Activated T-cell treated with anti-CD3 and anti-CD28 coated beads for 24 hours (primary cell): ENCODE data around the gene ECE1.
"Not testable (repeated sequence)": the region's sequence is repeated elsewhere in the genome, so short reads cannot be mapped to it uniquely, and the experiment has no call there.

Experiments
- DNase-seq: peaks from one replicate; pipeline ENCODE4 v3.0.0-alpha.2; 2020; ENCODE audit warnings: low read depth

The ECE1 gene

GRCh38 chr1:21249940-21250493 is 40.2 kb downstream of the ECE1 start:
- no peak for DNase-seq

DNA sequence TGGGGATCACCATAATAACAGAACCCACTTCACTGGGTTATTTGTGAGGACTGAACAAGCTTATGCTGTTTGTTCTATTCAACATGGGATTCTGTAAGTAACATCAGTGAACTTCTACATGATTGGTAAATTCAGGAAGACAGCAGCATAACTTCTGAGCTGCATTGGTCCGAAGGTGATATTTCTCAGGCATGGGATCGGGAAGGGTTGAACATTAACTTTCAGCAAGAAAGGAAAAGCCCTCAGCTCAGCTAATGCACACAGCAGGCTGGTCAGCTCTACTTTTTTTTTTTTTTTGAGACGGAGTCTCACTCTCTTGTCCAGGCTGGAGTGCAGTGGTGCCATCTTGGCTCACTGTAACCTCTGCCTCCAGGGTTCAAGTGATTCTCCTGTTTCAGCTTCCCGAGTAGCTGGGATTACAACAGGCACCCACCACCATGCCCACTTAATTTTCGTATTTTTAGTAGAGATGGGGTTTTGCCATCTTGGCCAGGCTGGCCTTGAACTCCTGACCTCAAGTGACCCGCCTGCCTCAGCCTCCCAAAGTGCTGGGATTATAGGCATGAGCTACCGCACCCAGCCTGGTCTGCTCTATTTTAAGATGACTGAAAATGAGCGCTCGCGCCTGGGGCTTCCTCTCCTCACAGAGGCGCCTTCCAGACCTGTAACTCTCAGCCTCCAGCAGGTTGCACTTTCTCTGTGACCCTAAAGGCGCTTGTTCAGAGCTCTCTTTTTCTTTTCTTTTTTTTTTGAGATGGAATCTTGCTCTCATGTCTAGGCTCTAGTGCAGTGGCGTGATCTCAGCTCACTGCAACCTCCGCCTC is 42.2 kb downstream of the ECE1 start:
- DNase-seq = no peak

DNA sequence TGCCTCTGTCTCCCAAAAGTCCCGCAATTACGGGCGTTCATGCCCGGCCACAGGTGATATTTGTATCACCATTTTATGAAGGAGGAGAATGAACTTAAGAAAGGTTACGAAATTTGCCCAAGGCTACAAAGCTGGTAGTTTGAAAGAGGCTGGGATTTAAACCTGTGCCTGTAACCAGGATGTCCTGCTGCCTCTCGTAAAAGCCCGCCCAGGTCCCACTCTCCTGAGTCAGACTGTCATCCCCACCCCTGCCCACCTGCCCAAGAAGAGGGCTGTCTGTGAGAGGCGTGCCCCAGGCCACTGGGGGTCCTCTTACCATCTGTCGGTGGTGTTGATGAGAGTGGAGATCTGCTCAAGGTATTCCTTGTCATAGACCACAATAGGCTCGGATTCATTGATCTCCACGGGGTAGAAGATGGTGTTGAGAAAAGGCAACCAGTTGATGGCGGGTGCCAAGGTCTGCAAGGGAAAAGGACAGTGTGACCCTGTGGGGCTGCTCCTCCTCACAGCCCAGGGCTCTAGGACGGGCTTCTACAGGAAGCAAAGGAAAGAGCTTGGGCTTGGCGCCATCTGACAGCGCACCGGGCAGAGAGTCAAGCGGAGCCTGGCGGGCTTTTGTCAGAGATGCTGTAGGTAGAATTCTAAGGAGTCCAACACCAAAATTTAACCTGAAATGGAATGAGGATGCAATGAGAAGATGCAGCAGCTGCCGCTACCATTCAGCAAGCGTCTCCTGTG is 43.2 kb downstream of the ECE1 start:
- DNase-seq = no peak

DNA sequence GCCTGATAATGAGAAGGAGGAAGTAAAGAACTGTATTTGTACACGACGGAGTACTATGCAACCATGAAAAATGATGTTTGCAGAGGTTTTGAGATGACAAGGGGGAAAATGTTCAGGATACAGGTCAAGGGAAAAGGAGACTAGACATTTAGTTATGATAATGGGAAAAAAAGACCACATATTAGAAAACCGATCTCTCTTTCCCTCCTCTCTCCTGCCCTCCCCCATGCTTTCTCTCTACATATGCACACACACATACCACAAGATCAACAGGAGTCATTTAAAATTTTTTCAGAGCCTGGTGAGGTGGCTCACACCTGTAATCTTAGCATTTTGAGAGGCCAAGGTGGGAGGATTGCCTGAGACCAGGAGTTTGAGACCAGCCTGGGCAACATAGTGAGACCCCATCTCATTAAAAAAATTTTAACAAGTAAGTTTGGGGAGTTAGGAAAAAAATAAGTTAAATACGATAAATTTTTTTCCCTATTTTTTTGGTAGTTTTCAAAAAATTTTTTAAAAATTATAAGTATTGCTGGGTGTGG is 44.5 kb downstream of the ECE1 start:
- DNase-seq = no peak

DNA sequence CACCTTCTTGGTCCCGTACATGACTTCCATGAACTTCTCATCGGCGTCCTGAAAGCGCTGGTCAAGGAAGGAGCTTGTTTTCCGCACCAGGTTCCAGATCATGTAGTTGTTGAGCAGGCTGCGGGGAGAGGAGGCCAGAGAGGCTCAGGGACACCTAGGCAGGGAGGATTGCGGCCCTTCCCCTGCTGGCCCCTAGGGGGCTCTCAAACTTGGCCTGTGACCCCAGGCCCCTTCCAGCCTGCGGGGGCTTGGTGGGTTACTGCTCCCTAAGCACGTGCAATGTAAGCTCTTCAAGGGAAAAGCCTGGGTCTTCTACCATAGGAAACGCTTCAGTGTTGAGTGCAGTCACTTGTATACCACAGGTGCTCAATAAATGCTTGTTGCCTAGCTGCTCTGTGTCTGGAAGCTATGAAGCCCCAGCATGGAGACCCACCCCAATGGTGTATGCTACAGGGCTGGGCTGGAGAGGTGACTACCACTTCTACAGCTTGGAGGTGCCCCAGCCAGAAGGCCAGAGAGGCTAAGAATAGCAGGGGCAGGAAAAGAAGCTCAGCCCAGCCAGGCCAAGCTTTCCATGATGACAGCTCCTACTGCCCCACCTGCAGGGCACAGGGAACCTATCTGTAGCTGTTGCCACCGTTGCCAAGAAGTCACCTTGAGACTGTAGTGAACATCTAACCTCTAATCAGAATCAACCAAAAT is 45.1 kb downstream of the ECE1 start:
- no peak for DNase-seq

DNA sequence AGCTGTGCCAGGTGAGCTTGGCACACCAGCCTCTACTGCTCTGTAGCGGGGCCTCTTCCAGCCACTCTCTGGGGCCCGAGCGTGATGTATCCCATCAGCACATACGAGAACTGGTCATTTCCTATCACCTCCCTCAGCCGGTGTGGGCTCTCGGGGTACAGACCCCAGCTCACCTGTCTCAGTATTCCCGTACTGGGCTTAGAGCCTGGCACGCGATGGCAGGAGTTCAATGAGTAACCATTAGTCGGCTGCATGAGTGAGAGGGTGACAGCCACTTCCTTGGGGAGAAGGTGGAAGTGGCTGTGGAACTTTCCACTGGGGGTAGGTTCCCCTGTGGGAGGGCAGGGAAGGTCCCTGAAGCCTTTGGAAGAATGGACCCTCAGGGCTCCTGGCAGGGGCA is 46.1 kb downstream of the ECE1 start:
- no peak for DNase-seq

GRCh38 chr1:21242846-21243245 is 47.4 kb downstream of the ECE1 start:
- DNase-seq = no peak

- no peak for DNase-seq
These were observed 48.3 kb downstream of the ECE1 start for GRCh38 chr1:21241771-21242581.

- no peak for DNase-seq
These were observed 49.6 kb downstream of the ECE1 start for GRCh38 chr1:21240706-21241105.

GRCh38 chr1:21239221-21239620 is 51.0 kb downstream of the ECE1 start:
- DNase-seq = no peak

GRCh38 chr1:21238141-21238800 is 52.0 kb downstream of the ECE1 start:
- no peak for DNase-seq

DNA sequence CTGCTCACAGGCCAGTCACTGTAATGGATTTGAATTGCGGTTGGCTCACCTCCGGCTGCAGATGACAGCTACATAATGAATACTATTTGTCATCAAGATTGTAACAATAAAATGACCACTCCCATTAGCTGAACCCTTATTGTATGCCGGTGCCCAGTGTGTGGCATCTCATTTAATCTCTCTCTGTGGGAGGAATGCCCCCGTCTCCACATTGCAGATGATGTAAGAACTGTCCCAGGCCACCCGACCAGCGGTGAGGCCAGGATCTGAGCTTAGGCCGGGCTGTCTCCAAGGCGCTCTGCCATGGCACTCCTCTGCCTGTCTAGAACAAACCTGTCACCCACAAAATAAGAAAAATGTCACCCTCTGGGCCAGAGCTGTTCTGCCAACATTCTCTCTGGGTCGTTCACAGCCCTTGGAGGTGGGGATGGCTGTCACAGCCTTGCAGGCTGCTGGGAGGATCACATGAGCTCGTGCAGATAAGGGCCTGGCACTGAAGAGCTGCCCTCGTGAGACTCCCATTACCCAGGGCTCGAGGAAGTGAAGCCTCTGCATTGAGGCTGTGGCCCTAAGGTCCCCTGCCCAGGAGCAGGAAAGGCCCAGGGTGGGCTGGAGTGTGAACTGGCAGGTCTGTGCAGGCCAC is 52.7 kb downstream of the ECE1 start:
- DNase-seq = no peak

GRCh38 chr1:21236178-21236577 is 54.1 kb downstream of the ECE1 start:
- no peak for DNase-seq

- no peak for DNase-seq
These were observed 55.5 kb downstream of the ECE1 start for GRCh38 chr1:21234779-21235178.

DNA sequence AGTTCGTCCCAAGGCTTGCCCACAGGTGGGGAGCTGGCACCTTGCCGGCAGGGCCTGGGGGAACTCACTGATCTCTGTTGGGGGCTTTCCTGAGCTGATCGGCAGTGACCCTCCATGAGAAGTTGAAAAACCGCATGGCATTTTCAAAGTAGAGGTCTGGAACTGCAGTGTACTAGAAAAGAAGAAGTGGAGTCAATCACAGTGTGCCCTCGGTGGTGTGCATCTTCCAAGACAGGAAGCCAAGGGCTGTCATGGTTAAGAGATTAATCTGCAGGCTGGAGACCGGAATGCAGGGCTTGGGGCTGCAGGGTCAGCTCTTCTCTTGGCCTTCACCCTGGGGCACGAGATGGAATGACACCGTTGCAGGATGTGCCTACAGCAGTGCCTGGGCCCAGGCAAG is 56.8 kb downstream of the ECE1 start:
- no peak for DNase-seq

DNA sequence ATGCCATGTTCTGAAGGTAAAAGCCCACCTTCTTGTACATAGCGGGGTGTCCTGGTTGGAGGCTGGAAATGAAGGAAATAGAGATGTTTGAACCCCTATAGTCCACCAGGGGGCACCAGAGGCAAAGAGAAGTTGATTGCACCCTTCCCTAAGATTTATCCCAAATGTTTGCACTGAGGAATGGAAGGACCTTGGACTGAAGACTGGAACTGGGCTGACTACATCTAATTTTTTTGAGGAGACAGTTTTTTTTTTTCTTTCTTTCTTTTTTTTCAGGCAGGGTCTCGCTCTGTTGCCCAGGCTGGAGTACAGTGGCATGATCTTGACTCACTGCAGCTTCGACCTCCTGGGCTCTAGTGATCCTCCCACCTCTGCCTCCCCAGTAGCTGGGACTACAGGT is 58.2 kb downstream of the ECE1 start:
- DNase-seq = no peak

GRCh38 chr1:21229246-21230000 is 60.8 kb downstream of the ECE1 start:
- no peak for DNase-seq

DNA sequence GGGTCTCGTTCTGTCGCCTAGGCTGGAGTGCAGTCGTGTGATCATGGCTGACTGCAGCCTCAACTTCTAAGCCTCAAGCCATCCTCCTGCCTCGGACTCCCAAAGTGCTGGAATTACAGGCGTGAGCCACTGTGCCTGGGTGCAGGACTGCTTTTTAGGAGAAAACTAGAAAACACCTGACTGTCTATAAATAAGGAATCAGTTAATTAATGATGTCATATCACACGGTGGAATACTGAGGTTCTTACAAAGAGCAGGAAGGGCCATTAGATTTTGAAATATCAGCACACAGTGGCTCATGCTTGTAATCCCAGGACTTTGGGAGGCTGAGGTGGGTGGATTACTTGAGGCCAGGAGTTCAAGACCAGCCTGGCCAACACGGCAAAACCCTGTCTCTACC is 62.0 kb downstream of the ECE1 start:
- DNase-seq = not testable (repeated sequence)

- no peak for DNase-seq
These were observed 65.2 kb downstream of the ECE1 start for GRCh38 chr1:21225065-21225464.

- DNase-seq = no peak
These were observed 69.4 kb downstream of the ECE1 start for GRCh38 chr1:21220815-21221214.
